T-cell (primary cell): ENCODE measurements around the gene MARCHF9. TPM values are rescaled to one million over a fixed set of nuclear protein-coding genes. Genes with fewer than 3 reads are reported as not detected.

Source experiments
- ATAC-seq, 4 experiments: fragments of 200-7000 bp in 3 of 4; fragments of 150-1000 bp in 1 of 4; cut with Tn5 transposase; replicated peaks in 1 of 4; 1 replicate in 3 of 4; 2 replicates in 1 of 4; pipeline ENCODE4 v1.10.0; 2021; ENCODE audit warnings: moderate library complexity in 3 of 4, mild to moderate bottlenecking in 2 of 4, moderate number of reproducible peaks in 1 of 4
- CTCF ChIA-PET, 2 donors: fragments of 300-600 bp; sonication (Branson Sonifier 250); formaldehyde crosslinking; loops; one replicate each; lab custom pipeline; 2022; ENCODE audit warnings: antibody characterized with exemption in 2 of 2; lab: Charles Lee
- POLR2A ChIA-PET, 2 donors: fragments of 300-600 bp; sonication (Branson Sonifier 250); formaldehyde crosslinking; loops; one replicate each; lab custom pipeline; 2022; ENCODE audit warnings: antibody characterized with exemption in 2 of 2; lab: Charles Lee
- DNase-seq, 35 experiments: peaks; one replicate each; pipeline versions ENCODE4 v3.0.0 to v3.0.0-alpha.2; 2013 to 2023
- H3K27ac ChIP-seq: one replicate; pipeline ENCODE4 v1.5.1; 2013; ENCODE audit warnings: low read length
- H3K27me3 ChIP-seq, 2 experiments: replicated peaks in 1 of 2; 1 replicate in 1 of 2; 2 replicates in 1 of 2; pipeline versions ENCODE4 v1.6.1 to v1.7.0; 2013; ENCODE audit warnings: low read length in 1 of 2, mixed read lengths in 1 of 2; ENCODE audit not compliant: control insufficient read depth in 2 of 2, insufficient read depth in 2 of 2; ENCODE audit errors: extremely low read depth in 1 of 2
- H3K36me3 ChIP-seq, 2 donors: 1 replicate in 1 of 2; 2 replicates in 1 of 2; pipeline versions ENCODE4 v1.6.1 to v1.7.0; 2013; ENCODE audit warnings: low read length in 1 of 2; ENCODE audit not compliant: control insufficient read depth in 2 of 2, insufficient read depth in 1 of 2; ENCODE audit errors: extremely low read depth in 1 of 2
- H3K4me1 ChIP-seq, 2 experiments: 1 replicate in 1 of 2; 2 replicates in 1 of 2; pipeline versions ENCODE4 v1.6.1 to v1.7.0; 2013; ENCODE audit warnings: low read length in 2 of 2, mixed read lengths in 1 of 2; ENCODE audit not compliant: insufficient read depth in 2 of 2, control insufficient read depth in 1 of 2; ENCODE audit errors: extremely low read depth in 1 of 2
- H3K4me3 ChIP-seq, 2 donors: 1 replicate in 1 of 2; 2 replicates in 1 of 2; pipeline versions ENCODE4 v1.5.1 to v1.7.0; 2013; ENCODE audit warnings: mild to moderate bottlenecking in 2 of 2, low read length in 1 of 2, moderate library complexity in 1 of 2; ENCODE audit not compliant: control insufficient read depth in 1 of 2; ENCODE audit errors: extremely low read depth in 1 of 2
- H3K9me3 ChIP-seq: 2 replicates; pipeline ENCODE4 v1.7.0; 2013
- H3K27ac Mint-ChIP-seq, 2 donors: one replicate each; pipeline ENCODE4 v1.8.0; 2020 to 2021; ENCODE audit warnings: mild to moderate bottlenecking in 2 of 2, mixed read lengths in 2 of 2
- H3K27me3 Mint-ChIP-seq, 2 donors: one replicate each; pipeline ENCODE4 v1.8.0; 2021 to 2022; ENCODE audit warnings: mixed read lengths in 2 of 2
- H3K36me3 Mint-ChIP-seq: one replicate; pipeline ENCODE4 v1.8.0; 2021; ENCODE audit warnings: mixed read lengths
- H3K4me1 Mint-ChIP-seq, 3 donors: one replicate each; pipeline ENCODE4 v1.8.0; 2020 to 2022; ENCODE audit warnings: mixed read lengths in 3 of 3, mild to moderate bottlenecking in 1 of 3
- H3K4me3 Mint-ChIP-seq, 3 donors: one replicate each; pipeline ENCODE4 v1.8.0; 2020 to 2022; ENCODE audit warnings: mild to moderate bottlenecking in 3 of 3, mixed read lengths in 3 of 3, moderate library complexity in 3 of 3
- H3K9me3 Mint-ChIP-seq, 3 donors: one replicate each; pipeline ENCODE4 v1.8.0; 2020 to 2022; ENCODE audit warnings: mixed read lengths in 3 of 3
- WGBS: methylation state at CpG from one replicate; pipeline ENCODE4 v1.1.5; 2013; ENCODE audit warnings: missing lambda C conversion rate; ENCODE audit not compliant: insufficient coverage; 5-methylcytosine and 5-hydroxymethylcytosine counted together
- total RNA-seq, 35 experiments: library from RNA in 6 of 35; stranded (reverse) in 6 of 35; fragments of 120-200 nt in 1 of 35; gene quantifications; one replicate each; pipeline versions ENCODE4 v1.2.1 to v1.2.4 and lab custom pipeline; 2013 to 2026

The MARCHF9 gene
- total RNA-seq, 5 donors from 2014 or later (not counting 1 experiment from before 2014, with no cell fraction given), result 45.4 to 72.9 (median 71.7) TPM

GRCh38 chr12:57806677-57807076, 51.8 kb downstream of the MARCHF9 start:
- ChIA-PET CTCF (interaction anchor here (0.8 to 0.9 kb wide), 2 partner anchors 23 to 99 kb away, joined by 3 to 4 read pairs; no protein-coding TSS in a partner anchor), POLR2A (no interaction called here)
- no peak overlapping the region for H3K4me3 Mint-ChIP-seq
- Histone ChIP-seq H3K27me3 (no peaks in the 10 kb centered on the region), H3K4me3 (no peak overlapping the region), H3K27ac (no peak overlapping the region), H3K9me3 (no peaks in the 10 kb centered on the region), H3K36me3 (peaks cover 4 to 38% of the 10 kb centered on the region in 2 donors), H3K4me1 (no peaks in the 10 kb centered on the region)
- no peak overlapping the region for H3K27ac Mint-ChIP-seq
- H3K9me3 Mint-ChIP-seq, result no peaks in the 10 kb centered on the region
- DNase-seq (no peak), ATAC-seq (no peak)
- H3K4me1 Mint-ChIP-seq, result no peaks in the 10 kb centered on the region
- WGBS, result 94% methylated on average over 2 of the region's 3 CpGs
- H3K27me3 Mint-ChIP-seq, result no peaks in the 10 kb centered on the region
- H3K36me3 Mint-ChIP-seq, result peaks cover 30% of the 10 kb centered on the region

- DNase-seq (no peak), ATAC-seq (no peak)
- 89% methylated on average over 7 of the region's 9 CpGs for WGBS
- Histone ChIP-seq H3K4me1 (no peaks in the 10 kb centered on the region), H3K27me3 (no peaks in the 10 kb centered on the region), H3K9me3 (no peaks in the 10 kb centered on the region), H3K27ac (no peak overlapping the region), H3K36me3 (peaks cover 4 to 33% of the 10 kb centered on the region in 2 donors), H3K4me3 (no peak overlapping the region)
- peaks cover 30% of the 10 kb centered on the region for H3K36me3 Mint-ChIP-seq
- no peak overlapping the region for H3K27ac Mint-ChIP-seq
- H3K4me1 Mint-ChIP-seq, result no peaks in the 10 kb centered on the region
- H3K27me3 Mint-ChIP-seq, result no peaks in the 10 kb centered on the region
- H3K4me3 Mint-ChIP-seq, result no peak overlapping the region
- CTCF ChIA-PET, result interaction anchor here (0.8 to 0.9 kb wide), 2 partner anchors 23 to 99 kb away, joined by 3 to 4 read pairs; no protein-coding TSS in a partner anchor
- H3K9me3 Mint-ChIP-seq, result no peaks in the 10 kb centered on the region
- POLR2A ChIA-PET, result no interaction called here
These were observed 52.4 kb downstream of the MARCHF9 start for GRCh38 chr12:57807285-57807684.

- peaks cover 4 to 27% of the 10 kb centered on the region in 2 donors for H3K36me3 ChIP-seq
- 80% methylated on average over 4 of the region's 5 CpGs for WGBS
- Mint-ChIP-seq H3K4me1 (peaks cover 0 to 2% (median 0%) of the 10 kb centered on the region in 3 donors), H3K27ac (no peak overlapping the region), H3K9me3 (no peaks in the 10 kb centered on the region), H3K27me3 (no peaks in the 10 kb centered on the region), H3K36me3 (peaks cover 29% of the 10 kb centered on the region), H3K4me3 (no peak overlapping the region)
- no peak for ATAC-seq
- POLR2A ChIA-PET, result no interaction called here
- no peaks in the 10 kb centered on the region for H3K27me3 ChIP-seq
- H3K9me3 ChIP-seq, result no peaks in the 10 kb centered on the region
- no peak for DNase-seq
- no peak overlapping the region for H3K27ac ChIP-seq
- H3K4me1 ChIP-seq, result no peaks in the 10 kb centered on the region
- CTCF ChIA-PET, result interaction anchor here in 1 of 2 donors (0.7 to 0.8 kb wide), 2 partner anchors 8 to 97 kb away, joined by 3 read pairs; no protein-coding TSS in a partner anchor
- no peak overlapping the region for H3K4me3 ChIP-seq
These were observed 53.4 kb downstream of the MARCHF9 start for GRCh38 chr12:57808351-57808750.

- peaks cover 4 to 27% of the 10 kb centered on the region in 2 donors for H3K36me3 ChIP-seq
- WGBS, result 100% methylated on average over 2 of the region's 3 CpGs
- CTCF ChIA-PET, result no interaction called here
- Mint-ChIP-seq H3K27me3 (no peaks in the 10 kb centered on the region), H3K27ac (no peak overlapping the region), H3K4me1 (peaks cover 0 to 2% (median 0%) of the 10 kb centered on the region in 3 donors), H3K36me3 (peaks cover 26% of the 10 kb centered on the region), H3K9me3 (no peaks in the 10 kb centered on the region), H3K4me3 (no peak overlapping the region)
- ATAC-seq (no peak), DNase-seq (peak in 1 of 35 experiments; percentile 7)
- H3K9me3 ChIP-seq, result no peaks in the 10 kb centered on the region
- POLR2A ChIA-PET, result no interaction called here
- no peaks in the 10 kb centered on the region for H3K4me1 ChIP-seq
- H3K27ac ChIP-seq, result no peak overlapping the region
- no peak overlapping the region for H3K4me3 ChIP-seq
- no peaks in the 10 kb centered on the region for H3K27me3 ChIP-seq
These were observed 54.5 kb downstream of the MARCHF9 start for GRCh38 chr12:57809425-57809824.

Other genes with a start within 250 kb of the MARCHF9 start
- gene DDIT3, start 234.6 kb upstream of the MARCHF9 start, total RNA-seq, result 10 to 100 TPM; 34.5 to 93.5 (median 40.7) TPM
- 100 to 1,000 TPM; 109 to 122 (median 114) TPM for gene MBD6, start 232.3 kb upstream of the MARCHF9 start, total RNA-seq
- 10 to 100 TPM; 60.1 to 81.9 (median 71.5) TPM for gene DCTN2, start 207.9 kb upstream of the MARCHF9 start, total RNA-seq
- 1 to 10 TPM in 2 of 5 donors, under 1 TPM in 3; 0.83 to 1.8 (median 0.92) TPM for gene KIF5A, start 205.1 kb upstream of the MARCHF9 start, total RNA-seq
- gene PIP4K2C, start 163.9 kb upstream of the MARCHF9 start, total RNA-seq, result 10 to 100 TPM; 21.7 to 30.9 (median 27.9) TPM
- 10 to 100 TPM; 27.1 to 37.2 (median 30.4) TPM for gene DTX3, start 150.3 kb upstream of the MARCHF9 start, total RNA-seq
- 1 to 10 TPM in 1 of 5 donors, under 1 TPM in 4; 0.67 to 1.4 (median 0.84) TPM for gene ARHGEF25, start 143.7 kb upstream of the MARCHF9 start, total RNA-seq
- under 1 TPM in 3 of 5 donors, not detected in 2; 0.16 to 0.54 (median 0.26) TPM for gene B4GALNT1, start 121.9 kb upstream of the MARCHF9 start, total RNA-seq
- 100 to 1,000 TPM; 135 to 181 (median 164) TPM for gene OS9, start 61.0 kb upstream of the MARCHF9 start, total RNA-seq
- 10 to 100 TPM; 43.2 to 74.6 (median 66.4) TPM for gene AGAP2, start 16.4 kb upstream of the MARCHF9 start, total RNA-seq
- 10 to 100 TPM; 12.8 to 25.6 (median 15.5) TPM for gene TSPAN31, start 10.1 kb upstream of the MARCHF9 start, total RNA-seq
- gene CDK4, start 2.8 kb upstream of the MARCHF9 start, total RNA-seq, result 10 to 100 TPM; 24.1 to 53.9 (median 46.2) TPM
- 1 to 10 TPM in 3 of 5 donors, under 1 TPM in 2; 0.76 to 2.1 (median 1.2) TPM for gene CYP27B1, start 12.0 kb downstream of the MARCHF9 start, total RNA-seq
- gene METTL1, start 17.0 kb downstream of the MARCHF9 start, total RNA-seq, result 10 to 100 TPM; 10.3 to 17.4 (median 14.5) TPM
- 1 to 10 TPM; 2.4 to 5.1 (median 3.4) TPM for gene EEF1AKMT3, start 17.5 kb downstream of the MARCHF9 start, total RNA-seq
- 10 to 100 TPM; 15.5 to 21.5 (median 20.2) TPM for gene TSFM, start 27.7 kb downstream of the MARCHF9 start, total RNA-seq
- 10 to 100 TPM in 1 of 5 donors, 1 to 10 TPM in 4; 2.2 to 12.3 (median 8.9) TPM for gene AVIL, start 63.6 kb downstream of the MARCHF9 start, total RNA-seq
- 100 to 1,000 TPM; 132 to 246 (median 234) TPM for gene CTDSP2, start 91.6 kb downstream of the MARCHF9 start, total RNA-seq
- gene ATP23, start 186.5 kb downstream of the MARCHF9 start, total RNA-seq, result 1 to 10 TPM; 3.1 to 9.7 (median 7.7) TPM